GM23338 (cell line): ENCODE measurements around the gene SLC9C2. TPM values are rescaled to one million over a fixed set of nuclear protein-coding genes. Genes with fewer than 3 reads are reported as not detected.
A peak's percentile ranks its signal among the peaks of the same experiment; 100 is the strongest.

Source experiments
- ATAC-seq: fragments of 200-7000 bp; cut with Tn5 transposase; 3 replicates; pipeline ENCODE4 v1.9.1; 2020
- DNase-seq: peaks from one replicate; pipeline ENCODE4 v3.0.0-alpha.2; 2015; ENCODE audit warnings: low spot score
- H2AFZ ChIP-seq: fragments of 200-600 bp; sonication (generic); 2 replicates; pipeline ENCODE4 v1.8.0; 2016; ENCODE audit warnings: antibody characterized with exemption, mild to moderate bottlenecking, moderate library complexity
- H3F3A ChIP-seq: fragments of 200-600 bp; sonication (generic); replicated peaks from 2 replicates; pipeline ENCODE4 v1.8.0; 2017; ENCODE audit warnings: antibody characterized with exemption, mixed run types, low read depth
- H3K27ac ChIP-seq: fragments of 200-600 bp; sonication (generic); 2 replicates; pipeline ENCODE4 v1.6.1; 2016; ENCODE audit warnings: low read depth
- H3K27me3 ChIP-seq: fragments of 200-600 bp; sonication (generic); 2 replicates; pipeline ENCODE4 v1.8.0; 2016; ENCODE audit warnings: mild to moderate bottlenecking, mixed run types, moderate library complexity; ENCODE audit not compliant: insufficient read depth
- H3K36me3 ChIP-seq: fragments of 200-600 bp; sonication (generic); 2 replicates; pipeline ENCODE4 v1.8.0; 2016; ENCODE audit warnings: mild to moderate bottlenecking; ENCODE audit not compliant: insufficient read depth
- H3K4me1 ChIP-seq: fragments of 200-600 bp; sonication (generic); 2 replicates; pipeline ENCODE4 v1.8.0; 2016; ENCODE audit warnings: mild to moderate bottlenecking, moderate library complexity; ENCODE audit not compliant: insufficient read depth
- H3K4me2 ChIP-seq: fragments of 200-600 bp; sonication (generic); 2 replicates; pipeline ENCODE4 v1.7.1; 2017; ENCODE audit warnings: mixed run types
- H3K4me3 ChIP-seq: fragments of 200-600 bp; sonication (generic); 2 replicates; pipeline ENCODE4 v1.6.1; 2016; ENCODE audit warnings: mixed run types
- H3K79me2 ChIP-seq: fragments of 200-600 bp; sonication (generic); replicated peaks from 2 replicates; pipeline ENCODE4 v1.8.0; 2017; ENCODE audit warnings: mild to moderate bottlenecking; ENCODE audit not compliant: insufficient read depth
- H3K9me2 ChIP-seq: fragments of 200-600 bp; sonication (generic); 2 replicates; pipeline ENCODE4 v1.8.0; 2017; ENCODE audit not compliant: insufficient read depth
- H4K20me1 ChIP-seq: fragments of 200-600 bp; sonication (generic); replicated peaks from 2 replicates; pipeline ENCODE4 v1.8.0; 2017; ENCODE audit warnings: mild to moderate bottlenecking; ENCODE audit not compliant: insufficient read depth
- H3K27ac Mint-ChIP-seq: 2 replicates; pipeline ENCODE4 v1.8.0; 2020; ENCODE audit warnings: inconsistent platforms, mild to moderate bottlenecking, moderate library complexity, mixed read lengths
- H3K27me3 Mint-ChIP-seq: 3 replicates; pipeline ENCODE4 v1.8.0; 2022; ENCODE audit warnings: low read depth, mild to moderate bottlenecking, moderate library complexity, mixed read lengths, inconsistent platforms; ENCODE audit not compliant: insufficient read depth, poor library complexity
- H3K36me3 Mint-ChIP-seq: 3 replicates; pipeline ENCODE4 v1.8.0; 2021; ENCODE audit warnings: low read depth, mild to moderate bottlenecking, inconsistent platforms, moderate library complexity, mixed read lengths
- H3K4me1 Mint-ChIP-seq: 3 replicates; pipeline ENCODE4 v1.8.0; 2020; ENCODE audit warnings: mild to moderate bottlenecking, inconsistent platforms, mixed read lengths
- H3K4me3 Mint-ChIP-seq: 3 replicates; pipeline ENCODE4 v1.8.0; 2021; ENCODE audit warnings: moderate library complexity, mild to moderate bottlenecking, inconsistent platforms, mixed read lengths
- H3K9me3 Mint-ChIP-seq: 3 replicates; pipeline ENCODE4 v1.8.0; 2020; ENCODE audit warnings: moderate library complexity, mild to moderate bottlenecking, inconsistent platforms, mixed read lengths
- CREB1 ChIP-seq: fragments of 250-450 bp; sonication (Bioruptor Pico); IDR thresholded peaks from 2 replicates; pipeline ENCODE4 v1.5.0; 2020; ENCODE audit warnings: low read depth, mild to moderate bottlenecking, moderate library complexity
- CTCF ChIP-seq, 2 experiments: fragments of 200-600 bp in 1 of 2; sonication (generic) in 1 of 2; conservative IDR thresholded peaks; 2 replicates each; pipeline versions ENCODE4 v1.5.1 to v1.6.1; 2016 to 2017; ENCODE audit warnings: antibody characterized with exemption in 2 of 2, low read depth in 2 of 2, mild to moderate bottlenecking in 2 of 2, moderate library complexity in 1 of 2
- EZH2 ChIP-seq: fragments of 200-600 bp; sonication (generic); IDR thresholded peaks from one replicate; pipeline ENCODE4 v1.8.0; 2017; ENCODE audit warnings: antibody characterized with exemption, mild to moderate bottlenecking, low read depth; ENCODE audit not compliant: unreplicated experiment
- EZH2phosphoT487 ChIP-seq: fragments of 200-600 bp; sonication (generic); IDR thresholded peaks from one replicate; pipeline ENCODE4 v1.8.1; 2018; ENCODE audit warnings: antibody characterized with exemption; ENCODE audit not compliant: unreplicated experiment
- JUNB ChIP-seq: IDR thresholded peaks from one replicate; pipeline ENCODE4 v1.6.1; 2016; ENCODE audit warnings: antibody characterized with exemption; ENCODE audit not compliant: unreplicated experiment
- NANOG ChIP-seq: IDR thresholded peaks from 2 replicates; pipeline ENCODE4 v1.6.1; 2016; ENCODE audit warnings: antibody characterized with exemption, borderline replicate concordance
- POLR2AphosphoS5 ChIP-seq: IDR thresholded peaks from 2 replicates; pipeline ENCODE4 v1.6.1; 2016; ENCODE audit warnings: antibody characterized with exemption, low read depth
- STAT1 ChIP-seq: IDR thresholded peaks from one replicate; pipeline ENCODE4 v1.6.1; 2016; ENCODE audit warnings: antibody characterized with exemption; ENCODE audit not compliant: unreplicated experiment
- ZNF114 ChIP-seq: fragments of 250-450 bp; sonication (Bioruptor Pico); IDR thresholded peaks from 2 replicates; pipeline ENCODE4 v1.5.0; 2020; ENCODE audit warnings: mild to moderate bottlenecking, moderate library complexity
- ZNF331 ChIP-seq: fragments of 250-450 bp; sonication (Bioruptor Pico); IDR thresholded peaks from 2 replicates; pipeline ENCODE4 v1.5.0; 2020; ENCODE audit warnings: low read depth, mild to moderate bottlenecking, moderate library complexity
- polyA plus RNA-seq: library from polyadenylated mRNA; unstranded; fragments of >200 nt; fragmentation: Nextera tagmentation; extraction: Ambion mirVana; gene quantifications from 2 replicates; pipeline ENCODE4 v1.2.1, GENCODE V29; 2016
- total RNA-seq: library from RNA; depleted of rRNA; stranded (reverse); fragments of >200 nt; shearing (Covaris generic); gene quantifications from 2 replicates; pipeline ENCODE4 v1.2.3, GENCODE V29; 2014
- TF ChIP-seq, protein P1 (sequence below): fragments of 250-450 bp; sonication (Bioruptor Pico); IDR thresholded peaks from 2 replicates; pipeline ENCODE4 v1.5.0; 2020; ENCODE audit warnings: mild to moderate bottlenecking, moderate library complexity
- TF ChIP-seq, protein P2 (sequence below): IDR thresholded peaks from one replicate; pipeline ENCODE4 v1.6.1; 2018; ENCODE audit warnings: antibody characterized with exemption; ENCODE audit not compliant: unreplicated experiment
- TF ChIP-seq, protein P3 (sequence below): IDR thresholded peaks from 2 replicates; pipeline ENCODE4 v1.6.1; 2016; ENCODE audit warnings: antibody characterized with exemption

SLC9C2 gene
- total and polyA plus RNA-seq, 2 experiments from 2014 or later = not detected

DNA sequence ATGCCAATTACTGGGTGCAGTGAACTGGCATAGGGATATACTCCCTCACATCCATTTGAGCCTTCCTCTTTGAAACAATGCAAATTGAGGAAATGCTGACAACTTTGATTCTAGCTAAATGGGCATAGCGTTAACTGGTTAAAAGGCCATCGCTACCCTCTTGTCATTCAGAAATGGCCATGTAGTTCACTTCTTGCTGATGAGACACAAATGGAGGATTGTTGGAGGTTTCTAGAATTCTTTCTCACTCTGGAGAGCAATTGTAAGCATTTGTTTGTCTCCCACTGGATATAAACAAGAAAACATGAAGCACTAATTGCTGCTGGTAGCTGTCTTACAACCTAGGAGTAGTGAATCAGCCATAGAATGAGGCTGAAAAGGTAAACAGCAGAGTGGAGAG is 111.4 kb downstream of the SLC9C2 start:
- no peak overlapping the region for H3K27ac Mint-ChIP-seq
- no peak overlapping the region for H2AFZ ChIP-seq
- no peaks in the 10 kb centered on the region for H3F3A ChIP-seq
- H3K27me3 Mint-ChIP-seq = peaks cover 11% of the 10 kb centered on the region
- 0 out of 2 replicates have a peak overlapping the region, but pooled peaks have one; percentile 19 for H3K27ac ChIP-seq
- no peaks in the 10 kb centered on the region for H3K79me2 ChIP-seq
- peaks cover 36% of the 10 kb centered on the region for H3K9me3 Mint-ChIP-seq
- ATAC-seq (no peak), DNase-seq (no peak)
- peaks cover 76% of the 10 kb centered on the region for H3K36me3 Mint-ChIP-seq
- H3K36me3 ChIP-seq = peaks cover 22% of the 10 kb centered on the region
- no peaks in the 10 kb centered on the region for H3K27me3 ChIP-seq
- peaks cover 8% of the 10 kb centered on the region; the same call in 1 of the 2 replicates for H3K9me2 ChIP-seq
- no peak overlapping the region for H3K4me3 ChIP-seq
- H3K4me2 ChIP-seq = no peak overlapping the region
- H3K4me3 Mint-ChIP-seq = no peak overlapping the region
- no peaks in the 10 kb centered on the region for H4K20me1 ChIP-seq
- TF ChIP-seq POLR2AphosphoS5 (no peak), NANOG (no peak), CTCF (conservative IDR thresholded peaks at IDR 0.05; ENCODE audit: low read depth in 2 of 2) (no peak), ZNF331 (CRISPR knock-in tag) (no peak), CREB1 (no peak), EZH2 (no peak), EZH2phosphoT487 (no peak), JUNB (no peak), STAT1 (no peak), ZNF114 (CRISPR knock-in tag) (no peak)
- TF ChIP-seq, protein P1, sequence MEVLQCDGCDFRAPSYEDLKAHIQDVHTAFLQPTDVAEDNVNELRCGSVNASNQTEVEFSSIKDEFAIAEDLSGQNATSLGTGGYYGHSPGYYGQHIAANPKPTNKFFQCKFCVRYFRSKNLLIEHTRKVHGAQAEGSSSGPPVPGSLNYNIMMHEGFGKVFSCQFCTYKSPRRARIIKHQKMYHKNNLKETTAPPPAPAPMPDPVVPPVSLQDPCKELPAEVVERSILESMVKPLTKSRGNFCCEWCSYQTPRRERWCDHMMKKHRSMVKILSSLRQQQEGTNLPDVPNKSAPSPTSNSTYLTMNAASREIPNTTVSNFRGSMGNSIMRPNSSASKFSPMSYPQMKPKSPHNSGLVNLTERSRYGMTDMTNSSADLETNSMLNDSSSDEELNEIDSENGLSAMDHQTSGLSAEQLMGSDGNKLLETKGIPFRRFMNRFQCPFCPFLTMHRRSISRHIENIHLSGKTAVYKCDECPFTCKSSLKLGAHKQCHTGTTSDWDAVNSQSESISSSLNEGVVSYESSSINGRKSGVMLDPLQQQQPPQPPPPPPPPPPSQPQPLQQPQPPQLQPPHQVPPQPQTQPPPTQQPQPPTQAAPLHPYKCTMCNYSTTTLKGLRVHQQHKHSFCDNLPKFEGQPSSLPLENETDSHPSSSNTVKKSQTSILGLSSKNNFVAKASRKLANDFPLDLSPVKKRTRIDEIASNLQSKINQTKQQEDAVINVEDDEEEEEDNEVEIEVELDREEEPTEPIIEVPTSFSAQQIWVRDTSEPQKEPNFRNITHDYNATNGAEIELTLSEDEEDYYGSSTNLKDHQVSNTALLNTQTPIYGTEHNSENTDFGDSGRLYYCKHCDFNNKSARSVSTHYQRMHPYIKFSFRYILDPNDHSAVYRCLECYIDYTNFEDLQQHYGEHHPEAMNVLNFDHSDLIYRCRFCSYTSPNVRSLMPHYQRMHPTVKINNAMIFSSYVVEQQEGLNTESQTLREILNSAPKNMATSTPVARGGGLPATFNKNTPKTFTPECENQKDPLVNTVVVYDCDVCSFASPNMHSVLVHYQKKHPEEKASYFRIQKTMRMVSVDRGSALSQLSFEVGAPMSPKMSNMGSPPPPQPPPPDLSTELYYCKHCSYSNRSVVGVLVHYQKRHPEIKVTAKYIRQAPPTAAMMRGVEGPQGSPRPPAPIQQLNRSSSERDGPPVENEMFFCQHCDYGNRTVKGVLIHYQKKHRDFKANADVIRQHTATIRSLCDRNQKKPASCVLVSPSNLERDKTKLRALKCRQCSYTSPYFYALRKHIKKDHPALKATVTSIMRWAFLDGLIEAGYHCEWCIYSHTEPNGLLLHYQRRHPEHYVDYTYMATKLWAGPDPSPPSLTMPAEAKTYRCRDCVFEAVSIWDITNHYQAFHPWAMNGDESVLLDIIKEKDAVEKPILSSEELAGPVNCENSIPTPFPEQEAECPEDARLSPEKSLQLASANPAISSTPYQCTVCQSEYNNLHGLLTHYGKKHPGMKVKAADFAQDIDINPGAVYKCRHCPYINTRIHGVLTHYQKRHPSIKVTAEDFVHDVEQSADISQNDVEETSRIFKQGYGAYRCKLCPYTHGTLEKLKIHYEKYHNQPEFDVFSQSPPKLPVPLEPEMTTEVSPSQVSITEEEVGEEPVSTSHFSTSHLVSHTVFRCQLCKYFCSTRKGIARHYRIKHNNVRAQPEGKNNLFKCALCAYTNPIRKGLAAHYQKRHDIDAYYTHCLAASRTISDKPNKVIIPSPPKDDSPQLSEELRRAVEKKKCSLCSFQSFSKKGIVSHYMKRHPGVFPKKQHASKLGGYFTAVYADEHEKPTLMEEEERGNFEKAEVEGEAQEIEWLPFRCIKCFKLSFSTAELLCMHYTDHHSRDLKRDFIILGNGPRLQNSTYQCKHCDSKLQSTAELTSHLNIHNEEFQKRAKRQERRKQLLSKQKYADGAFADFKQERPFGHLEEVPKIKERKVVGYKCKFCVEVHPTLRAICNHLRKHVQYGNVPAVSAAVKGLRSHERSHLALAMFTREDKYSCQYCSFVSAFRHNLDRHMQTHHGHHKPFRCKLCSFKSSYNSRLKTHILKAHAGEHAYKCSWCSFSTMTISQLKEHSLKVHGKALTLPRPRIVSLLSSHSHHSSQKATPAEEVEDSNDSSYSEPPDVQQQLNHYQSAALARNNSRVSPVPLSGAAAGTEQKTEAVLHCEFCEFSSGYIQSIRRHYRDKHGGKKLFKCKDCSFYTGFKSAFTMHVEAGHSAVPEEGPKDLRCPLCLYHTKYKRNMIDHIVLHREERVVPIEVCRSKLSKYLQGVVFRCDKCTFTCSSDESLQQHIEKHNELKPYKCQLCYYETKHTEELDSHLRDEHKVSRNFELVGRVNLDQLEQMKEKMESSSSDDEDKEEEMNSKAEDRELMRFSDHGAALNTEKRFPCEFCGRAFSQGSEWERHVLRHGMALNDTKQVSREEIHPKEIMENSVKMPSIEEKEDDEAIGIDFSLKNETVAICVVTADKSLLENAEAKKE (CRISPR knock-in tag) = no peak
- TF ChIP-seq, protein P2, sequence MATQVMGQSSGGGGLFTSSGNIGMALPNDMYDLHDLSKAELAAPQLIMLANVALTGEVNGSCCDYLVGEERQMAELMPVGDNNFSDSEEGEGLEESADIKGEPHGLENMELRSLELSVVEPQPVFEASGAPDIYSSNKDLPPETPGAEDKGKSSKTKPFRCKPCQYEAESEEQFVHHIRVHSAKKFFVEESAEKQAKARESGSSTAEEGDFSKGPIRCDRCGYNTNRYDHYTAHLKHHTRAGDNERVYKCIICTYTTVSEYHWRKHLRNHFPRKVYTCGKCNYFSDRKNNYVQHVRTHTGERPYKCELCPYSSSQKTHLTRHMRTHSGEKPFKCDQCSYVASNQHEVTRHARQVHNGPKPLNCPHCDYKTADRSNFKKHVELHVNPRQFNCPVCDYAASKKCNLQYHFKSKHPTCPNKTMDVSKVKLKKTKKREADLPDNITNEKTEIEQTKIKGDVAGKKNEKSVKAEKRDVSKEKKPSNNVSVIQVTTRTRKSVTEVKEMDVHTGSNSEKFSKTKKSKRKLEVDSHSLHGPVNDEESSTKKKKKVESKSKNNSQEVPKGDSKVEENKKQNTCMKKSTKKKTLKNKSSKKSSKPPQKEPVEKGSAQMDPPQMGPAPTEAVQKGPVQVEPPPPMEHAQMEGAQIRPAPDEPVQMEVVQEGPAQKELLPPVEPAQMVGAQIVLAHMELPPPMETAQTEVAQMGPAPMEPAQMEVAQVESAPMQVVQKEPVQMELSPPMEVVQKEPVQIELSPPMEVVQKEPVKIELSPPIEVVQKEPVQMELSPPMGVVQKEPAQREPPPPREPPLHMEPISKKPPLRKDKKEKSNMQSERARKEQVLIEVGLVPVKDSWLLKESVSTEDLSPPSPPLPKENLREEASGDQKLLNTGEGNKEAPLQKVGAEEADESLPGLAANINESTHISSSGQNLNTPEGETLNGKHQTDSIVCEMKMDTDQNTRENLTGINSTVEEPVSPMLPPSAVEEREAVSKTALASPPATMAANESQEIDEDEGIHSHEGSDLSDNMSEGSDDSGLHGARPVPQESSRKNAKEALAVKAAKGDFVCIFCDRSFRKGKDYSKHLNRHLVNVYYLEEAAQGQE = no peak
- TF ChIP-seq, protein P3, sequence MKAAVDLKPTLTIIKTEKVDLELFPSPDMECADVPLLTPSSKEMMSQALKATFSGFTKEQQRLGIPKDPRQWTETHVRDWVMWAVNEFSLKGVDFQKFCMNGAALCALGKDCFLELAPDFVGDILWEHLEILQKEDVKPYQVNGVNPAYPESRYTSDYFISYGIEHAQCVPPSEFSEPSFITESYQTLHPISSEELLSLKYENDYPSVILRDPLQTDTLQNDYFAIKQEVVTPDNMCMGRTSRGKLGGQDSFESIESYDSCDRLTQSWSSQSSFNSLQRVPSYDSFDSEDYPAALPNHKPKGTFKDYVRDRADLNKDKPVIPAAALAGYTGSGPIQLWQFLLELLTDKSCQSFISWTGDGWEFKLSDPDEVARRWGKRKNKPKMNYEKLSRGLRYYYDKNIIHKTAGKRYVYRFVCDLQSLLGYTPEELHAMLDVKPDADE = no peak
- peaks cover 8% of the 10 kb centered on the region for H3K4me1 ChIP-seq
- H3K4me1 Mint-ChIP-seq = peaks cover 9% of the 10 kb centered on the region
